Endothelial cell (in vitro differentiated cells): ENCODE data around the gene ORM2. TPM values are rescaled to one million over a fixed set of nuclear protein-coding genes. Genes with fewer than 3 reads are reported as not detected.

Experiments
- DNase-seq: peaks from one replicate; pipeline ENCODE4 v3.0.0; 2021; ENCODE audit warnings: low spot score
- H3K27ac Mint-ChIP-seq: one replicate; pipeline ENCODE4 v1.8.0; 2021; ENCODE audit warnings: mixed read lengths, inconsistent platforms; ENCODE audit not compliant: unreplicated experiment
- H3K27me3 Mint-ChIP-seq: one replicate; pipeline ENCODE4 v1.8.0; 2021; ENCODE audit warnings: mild to moderate bottlenecking, moderate library complexity, mixed read lengths, inconsistent platforms; ENCODE audit not compliant: unreplicated experiment
- H3K36me3 Mint-ChIP-seq: one replicate; pipeline ENCODE4 v1.8.0; 2021; ENCODE audit warnings: mild to moderate bottlenecking, low read depth, mixed read lengths, inconsistent platforms; ENCODE audit not compliant: unreplicated experiment
- H3K4me1 Mint-ChIP-seq: one replicate; pipeline ENCODE4 v1.8.0; 2021; ENCODE audit warnings: mild to moderate bottlenecking, mixed read lengths, inconsistent platforms; ENCODE audit not compliant: unreplicated experiment
- H3K4me3 Mint-ChIP-seq: one replicate; pipeline ENCODE4 v1.8.0; 2021; ENCODE audit warnings: mild to moderate bottlenecking, mixed read lengths, inconsistent platforms; ENCODE audit not compliant: unreplicated experiment
- H3K9me3 Mint-ChIP-seq: one replicate; pipeline ENCODE4 v1.8.0; 2021; ENCODE audit warnings: mixed read lengths, inconsistent platforms; ENCODE audit not compliant: unreplicated experiment
- CTCF ChIP-seq: fragments of 200-600 bp; sonication (generic); IDR thresholded peaks from one replicate; pipeline ENCODE4 v1.5.0; 2021; ENCODE audit warnings: antibody characterized with exemption; ENCODE audit not compliant: unreplicated experiment
- total RNA-seq: library from RNA; stranded (reverse); fragmentation: NEBNext Ultra II Directional; extraction: Animal tissue kit (Norgen Biotek cat#: 25700); gene quantifications from one replicate; pipeline ENCODE4 v1.2.1, GENCODE V29; 2021; ENCODE audit not compliant: unreplicated experiment

Gene ORM2
- total RNA-seq, 1 donor from 2014 or later: not detected

GRCh38 chr9:114371343-114371944, 41.8 kb downstream of the ORM2 start:
- Mint-ChIP-seq H3K4me1 (peaks cover 62% of the 10 kb centered on the region), H3K36me3 (peaks cover 25% of the 10 kb centered on the region), H3K4me3 (no peak overlapping the region), H3K9me3 (no peaks in the 10 kb centered on the region), H3K27ac (peak overlapping the region; percentile 85), H3K27me3 (peaks cover 7% of the 10 kb centered on the region)
- no peak for TF ChIP-seq CTCF
- no peak for DNase-seq

- TF ChIP-seq CTCF: no peak
- peaks cover 59% of the 10 kb centered on the region for H3K4me1 Mint-ChIP-seq
- no peaks in the 10 kb centered on the region for H3K9me3 Mint-ChIP-seq
- H3K36me3 Mint-ChIP-seq: peaks cover 24% of the 10 kb centered on the region
- DNase-seq: no peak
- no peak overlapping the region for H3K4me3 Mint-ChIP-seq
- peak overlapping the region; percentile 99 for H3K27ac Mint-ChIP-seq
- peaks cover 7% of the 10 kb centered on the region for H3K27me3 Mint-ChIP-seq
Observed at GRCh38 chr9:114371973-114372917, 42.6 kb downstream of the ORM2 start.

GRCh38 chr9:114372921-114373448, 43.3 kb downstream of the ORM2 start:
- TF ChIP-seq CTCF: no peak
- Mint-ChIP-seq H3K4me3 (no peak overlapping the region), H3K9me3 (no peaks in the 10 kb centered on the region), H3K4me1 (peaks cover 64% of the 10 kb centered on the region), H3K27ac (peak overlapping the region; percentile 99), H3K27me3 (peaks cover 12% of the 10 kb centered on the region), H3K36me3 (peaks cover 31% of the 10 kb centered on the region)
- DNase-seq: peak; percentile 59

- Mint-ChIP-seq H3K27ac (peak overlapping the region; percentile 5), H3K9me3 (no peaks in the 10 kb centered on the region), H3K27me3 (peaks cover 17% of the 10 kb centered on the region), H3K4me3 (peak overlapping the region; percentile 23), H3K4me1 (peaks cover 73% of the 10 kb centered on the region), H3K36me3 (peaks cover 41% of the 10 kb centered on the region)
- no peak for TF ChIP-seq CTCF
- no peak for DNase-seq
Observed at GRCh38 chr9:114373960-114374730, 44.5 kb downstream of the ORM2 start.
